Superior temporal gyrus (tissue), 1 donor: ENCODE data around the gene CAPN12.
"Not testable (repeated sequence)": the region's sequence is repeated elsewhere in the genome, so short reads cannot be mapped to it uniquely, and the experiment has no call there.

Experiments used
- DNase-seq: peaks from one replicate; pipeline ENCODE4 v3.0.0-alpha.2; 2016; ENCODE audit errors: extremely low spot score

Gene CAPN12, protein sequence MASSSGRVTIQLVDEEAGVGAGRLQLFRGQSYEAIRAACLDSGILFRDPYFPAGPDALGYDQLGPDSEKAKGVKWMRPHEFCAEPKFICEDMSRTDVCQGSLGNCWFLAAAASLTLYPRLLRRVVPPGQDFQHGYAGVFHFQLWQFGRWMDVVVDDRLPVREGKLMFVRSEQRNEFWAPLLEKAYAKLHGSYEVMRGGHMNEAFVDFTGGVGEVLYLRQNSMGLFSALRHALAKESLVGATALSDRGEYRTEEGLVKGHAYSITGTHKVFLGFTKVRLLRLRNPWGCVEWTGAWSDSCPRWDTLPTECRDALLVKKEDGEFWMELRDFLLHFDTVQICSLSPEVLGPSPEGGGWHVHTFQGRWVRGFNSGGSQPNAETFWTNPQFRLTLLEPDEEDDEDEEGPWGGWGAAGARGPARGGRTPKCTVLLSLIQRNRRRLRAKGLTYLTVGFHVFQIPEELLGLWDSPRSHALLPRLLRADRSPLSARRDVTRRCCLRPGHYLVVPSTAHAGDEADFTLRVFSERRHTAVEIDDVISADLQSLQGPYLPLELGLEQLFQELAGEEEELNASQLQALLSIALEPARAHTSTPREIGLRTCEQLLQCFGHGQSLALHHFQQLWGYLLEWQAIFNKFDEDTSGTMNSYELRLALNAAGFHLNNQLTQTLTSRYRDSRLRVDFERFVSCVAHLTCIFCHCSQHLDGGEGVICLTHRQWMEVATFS

GRCh38 chr19:38744298-38744681 is at the start of gene CAPN12:
Gene CAPN12 (minus strand): TSS chr19:38744474. CDS start chr19:38744165, 309 bp downstream.
- no peak for DNase-seq

DNA sequence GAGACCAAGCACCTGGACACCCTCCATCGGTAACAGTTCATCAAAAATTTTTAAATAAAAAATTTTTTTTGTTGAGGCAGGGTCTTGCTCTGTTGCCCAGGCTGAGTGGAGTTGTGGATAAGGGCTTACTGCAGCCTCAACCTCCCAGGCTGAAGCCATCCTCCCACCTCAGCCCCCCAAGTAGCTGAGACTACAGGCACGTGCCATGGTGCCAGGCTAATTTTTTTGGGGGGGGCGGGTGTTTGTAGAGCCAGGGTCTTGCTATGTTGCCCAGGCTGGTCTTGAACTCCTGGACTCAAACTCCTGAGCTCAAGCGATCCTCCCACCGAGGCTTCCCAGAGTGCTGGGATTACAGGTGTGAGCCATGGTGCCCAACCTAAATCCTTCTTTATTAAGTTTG is 49.4 kb upstream of the CAPN12 start:
- DNase-seq: no peak

DNA sequence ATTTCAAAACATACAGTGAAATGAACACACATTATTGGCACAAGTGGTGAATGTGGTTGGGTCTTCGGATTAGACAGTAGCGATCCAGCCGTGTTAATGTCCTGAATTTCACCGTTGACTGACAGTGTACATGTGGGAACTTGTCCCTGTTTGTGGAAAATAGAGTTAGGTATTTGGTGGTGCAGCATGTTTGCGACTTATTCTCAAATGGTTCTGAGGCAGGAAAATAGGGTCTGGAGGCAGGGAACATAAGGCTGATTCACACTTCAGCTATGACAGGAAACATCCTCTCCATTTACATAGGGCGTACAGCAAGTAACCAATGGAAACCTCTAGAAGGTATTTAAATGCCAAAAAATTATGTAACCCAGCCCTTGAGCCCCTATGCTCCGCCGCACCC is 48.9 kb upstream of the CAPN12 start:
- peak; percentile 32 for DNase-seq

DNA sequence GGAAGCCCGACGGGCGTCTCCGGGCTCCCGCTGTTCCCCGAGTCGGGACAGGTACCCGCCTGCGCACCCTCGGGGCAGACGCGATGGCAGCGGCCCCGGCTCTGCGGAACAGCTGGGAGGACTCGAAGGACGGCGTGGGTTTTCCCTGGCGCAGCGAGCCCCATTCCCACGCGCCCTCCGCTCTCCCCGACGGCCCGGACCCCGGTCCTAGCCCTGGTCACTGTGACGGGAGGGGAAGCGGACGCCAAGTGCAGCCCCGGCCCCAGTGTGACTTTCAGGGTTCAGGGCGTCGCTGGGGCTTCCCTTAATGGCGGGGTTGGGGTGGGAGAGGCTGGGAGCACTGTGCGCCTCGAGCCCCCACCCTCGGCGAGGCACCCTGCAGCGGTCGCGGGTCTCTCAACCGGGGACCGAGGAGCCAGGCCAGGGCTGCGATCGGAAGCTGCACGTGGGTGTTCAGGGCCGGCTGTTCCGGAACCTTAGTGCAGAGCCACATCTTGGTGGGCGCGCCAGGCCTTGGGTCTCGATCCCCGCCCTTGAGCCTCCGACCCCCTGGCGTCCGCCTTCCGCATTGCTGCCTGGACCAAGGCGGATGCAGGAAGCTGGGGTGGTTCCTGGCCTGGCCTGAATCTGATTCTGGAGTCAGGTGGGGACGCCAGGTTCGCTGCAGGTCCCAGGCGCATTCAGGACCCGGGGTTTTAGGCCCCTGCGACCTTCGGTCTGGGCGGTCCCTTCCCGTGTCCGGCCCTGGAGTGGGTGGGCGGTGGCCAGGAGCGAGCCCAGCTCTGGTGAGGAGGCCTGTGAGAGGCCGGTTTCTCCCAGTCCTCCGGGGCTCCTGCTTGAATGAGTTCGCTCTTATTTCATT is 48.2 kb upstream of the CAPN12 start:
- no peak for DNase-seq

GRCh38 chr19:38791451-38792064 is 47.3 kb upstream of the CAPN12 start:
- not testable (repeated sequence) for DNase-seq

- DNase-seq: not testable (repeated sequence)
Observed at GRCh38 chr19:38790507-38791403, 46.5 kb upstream of the CAPN12 start.

DNA sequence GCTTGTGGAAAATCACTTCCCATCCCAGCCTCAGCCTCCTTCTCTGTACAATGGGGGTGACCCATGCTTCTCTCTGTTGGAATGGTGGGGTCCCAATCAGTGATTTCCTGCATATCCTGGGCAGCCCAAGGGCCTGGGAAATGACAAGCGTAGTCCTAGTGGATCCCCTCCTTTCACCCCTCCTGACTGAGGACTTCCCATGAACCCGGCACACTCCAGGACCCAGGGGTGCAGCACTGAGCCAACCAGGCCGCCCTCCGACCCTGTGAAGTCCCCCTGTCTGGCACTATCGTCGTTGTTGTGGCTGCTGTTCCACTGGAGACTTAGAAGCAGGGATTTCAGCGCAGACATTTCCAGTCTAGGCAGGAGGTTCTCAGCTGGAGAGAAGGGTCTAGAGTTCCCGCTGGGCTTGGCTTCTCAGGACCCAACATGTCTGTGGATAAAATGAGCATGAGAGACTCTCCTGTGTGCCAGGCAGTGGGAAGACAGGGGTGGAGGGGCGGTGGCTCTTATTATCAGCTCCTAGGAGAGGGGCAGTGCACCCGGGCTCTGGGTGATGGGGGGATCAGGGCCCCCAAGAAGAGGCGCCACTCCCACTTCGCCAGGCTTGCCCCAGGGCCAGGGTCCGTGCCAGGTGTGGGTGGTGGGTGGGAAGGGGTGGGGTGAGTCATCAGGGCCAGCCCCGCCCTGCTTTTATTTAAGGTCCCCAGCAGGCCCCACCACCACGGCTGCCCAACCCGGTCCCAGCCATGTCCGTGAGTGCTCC is 44.4 kb upstream of the CAPN12 start, which contains the start of gene LGALS7B:
LGALS7B (plus strand) TSS at position 723 of the 766 bp plus-strand sequence; CDS start at position 750, 27 bp downstream.
- no peak for DNase-seq

GRCh38 chr19:38786572-38787265 is 42.4 kb upstream of the CAPN12 start:
- DNase-seq: no peak

GRCh38 chr19:38786061-38786460 is 41.8 kb upstream of the CAPN12 start:
- not testable (repeated sequence) for DNase-seq

DNA sequence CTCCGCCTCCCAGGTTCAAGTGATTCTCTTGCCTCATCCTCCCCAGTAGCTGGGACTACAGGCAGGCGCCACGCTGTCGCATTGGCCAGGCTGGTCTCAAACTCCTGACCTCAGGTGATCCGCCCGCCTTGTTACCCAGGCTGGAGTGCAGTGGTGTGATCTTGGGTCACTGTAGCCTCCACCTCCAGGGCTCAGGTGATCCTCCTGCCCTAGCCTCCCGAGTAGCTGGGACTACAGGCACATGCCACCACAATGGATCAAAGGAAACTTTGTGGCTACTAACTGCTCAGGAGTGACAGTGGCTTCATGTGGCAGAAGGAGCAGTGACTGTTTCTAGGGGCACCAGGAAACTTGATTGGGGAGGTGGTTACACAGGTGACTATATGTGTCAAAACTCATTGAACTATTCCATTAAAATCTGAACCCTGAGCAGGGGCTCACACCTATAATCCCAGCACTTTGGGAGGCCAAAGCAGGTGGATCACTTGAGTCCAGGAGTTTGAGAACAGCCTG is 41.0 kb upstream of the CAPN12 start:
- DNase-seq: no peak

DNA sequence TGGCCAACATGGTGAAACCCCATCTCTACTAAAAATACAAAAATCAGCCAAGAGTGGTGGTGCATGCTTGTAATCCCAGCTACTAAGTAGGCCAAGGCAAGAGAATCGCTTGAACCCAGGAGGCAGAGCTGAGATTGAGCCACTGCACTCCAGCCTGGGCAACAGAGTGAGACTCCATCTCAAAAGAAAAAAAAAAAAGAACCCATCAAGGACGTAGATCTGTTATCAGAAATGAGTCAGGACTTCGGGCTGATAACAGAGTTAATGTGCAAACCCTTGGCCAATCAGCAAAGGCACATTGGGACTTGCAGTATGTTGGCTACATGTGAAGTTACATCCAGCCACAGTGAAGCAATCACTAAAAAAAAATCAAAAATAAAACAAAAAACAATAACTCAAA is 40.0 kb upstream of the CAPN12 start:
- no peak for DNase-seq

DNA sequence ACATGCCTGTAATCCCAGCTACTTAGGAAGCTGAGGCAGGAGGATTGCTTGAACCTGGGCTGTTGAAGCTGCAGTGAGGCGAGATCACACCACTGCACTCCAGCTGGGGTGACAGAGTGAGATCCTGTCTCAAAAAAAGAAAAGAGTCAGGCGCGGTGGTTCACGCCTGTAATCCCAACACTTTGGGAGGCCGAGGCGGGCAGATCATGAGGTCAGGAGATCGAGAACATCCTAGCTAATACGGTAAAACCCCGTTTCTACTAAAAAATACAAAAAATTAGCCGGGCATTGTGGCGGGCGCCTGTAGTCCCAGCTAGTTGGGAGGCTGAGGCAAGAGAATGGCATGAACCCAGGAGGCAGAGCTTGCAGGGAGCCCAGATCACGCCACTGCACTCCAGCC is 37.9 kb upstream of the CAPN12 start:
- not testable (repeated sequence) for DNase-seq

- no peak for DNase-seq
Observed at GRCh38 chr19:38781058-38781457, 36.8 kb upstream of the CAPN12 start.

- no peak for DNase-seq
Observed at GRCh38 chr19:38780443-38780842, 36.2 kb upstream of the CAPN12 start.

DNA sequence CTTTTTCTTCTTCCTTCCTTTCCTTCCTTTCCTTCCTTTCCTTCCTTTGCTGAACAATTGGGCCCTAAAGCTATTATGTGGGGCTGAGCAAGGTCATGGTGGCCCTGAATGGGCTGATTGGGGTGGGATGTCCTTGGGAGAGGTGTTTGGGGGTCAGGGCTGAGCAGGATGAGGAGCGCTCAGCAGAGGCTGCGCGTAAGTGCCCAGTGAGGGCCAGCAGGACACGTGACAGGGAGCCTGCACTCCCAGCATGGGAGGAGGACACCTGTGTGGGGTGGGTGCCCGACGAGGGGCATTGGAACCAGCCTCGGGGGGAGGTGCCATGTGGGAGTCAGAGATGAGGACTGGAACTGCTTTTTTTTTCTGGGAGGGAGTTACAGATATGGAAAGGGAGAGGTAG is 34.5 kb upstream of the CAPN12 start:
- no peak for DNase-seq

- no peak for DNase-seq
Observed at GRCh38 chr19:38774181-38774950, 30.1 kb upstream of the CAPN12 start.

- no peak for DNase-seq
Observed at GRCh38 chr19:38773469-38774177, 29.3 kb upstream of the CAPN12 start, which contains the start of gene LGALS7. Gene LGALS7 (minus strand): TSS chr19:38773517. CDS start chr19:38773492, 25 bp downstream.
